Fibroblast of mammary gland (primary cell): ENCODE data around the gene ACER2.
"Not testable (repeated sequence)": the region's sequence is repeated elsewhere in the genome, so short reads cannot be mapped to it uniquely, and the experiment has no call there.

Experiments
- DNase-seq: peaks from one replicate; pipeline ENCODE4 v3.0.0-alpha.2; 2010; ENCODE audit warnings: low read depth
- H3K4me3 ChIP-seq: 2 replicates; pipeline ENCODE4 v1.5.1; 2011; ENCODE audit warnings: low read depth, mild to moderate bottlenecking, low read length, moderate library complexity; ENCODE audit not compliant: control insufficient read depth
- TF ChIP-seq, protein P1 (sequence below): conservative IDR thresholded peaks from 2 replicates; pipeline ENCODE4 v1.5.1; 2011; ENCODE audit warnings: low read depth, low read length, inconsistent platforms; ENCODE audit not compliant: control insufficient read depth, insufficient read depth

ACER2 gene

DNA sequence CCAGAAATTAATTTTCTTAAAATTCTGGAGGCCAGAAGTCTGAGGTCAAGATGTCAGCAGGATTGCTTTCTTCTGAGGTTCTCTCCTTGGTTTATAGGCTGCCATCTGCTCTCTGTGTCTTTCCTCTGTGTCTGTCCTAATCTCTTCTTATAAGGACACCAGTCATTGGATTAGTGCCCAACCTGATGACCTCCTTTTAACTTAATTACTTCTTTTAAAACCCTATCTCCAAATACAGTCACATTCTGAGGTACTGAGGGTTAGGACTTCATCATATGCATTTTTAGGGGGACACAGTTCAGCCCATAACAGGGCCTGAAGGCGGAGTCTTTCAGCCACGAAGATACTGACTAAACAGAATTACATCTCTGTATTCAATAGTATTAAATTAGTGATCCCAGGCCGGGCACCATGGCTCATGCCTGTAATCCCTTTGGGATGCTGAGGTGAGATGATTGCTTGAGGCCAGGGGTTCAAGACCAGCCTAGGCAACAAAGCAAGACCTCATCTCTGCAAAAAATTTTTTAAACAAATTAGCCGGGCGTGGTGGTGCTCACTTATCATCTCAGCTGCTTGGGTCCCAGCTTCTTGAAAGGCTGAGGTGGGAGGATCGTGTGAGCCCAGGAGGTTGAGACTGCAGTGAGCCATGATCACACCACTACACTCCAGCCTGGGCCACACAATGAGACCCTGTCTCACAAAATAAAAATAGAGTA lies 22.9 kb upstream of the ACER2 start:
- no peak overlapping the region for H3K4me3 ChIP-seq

DNA sequence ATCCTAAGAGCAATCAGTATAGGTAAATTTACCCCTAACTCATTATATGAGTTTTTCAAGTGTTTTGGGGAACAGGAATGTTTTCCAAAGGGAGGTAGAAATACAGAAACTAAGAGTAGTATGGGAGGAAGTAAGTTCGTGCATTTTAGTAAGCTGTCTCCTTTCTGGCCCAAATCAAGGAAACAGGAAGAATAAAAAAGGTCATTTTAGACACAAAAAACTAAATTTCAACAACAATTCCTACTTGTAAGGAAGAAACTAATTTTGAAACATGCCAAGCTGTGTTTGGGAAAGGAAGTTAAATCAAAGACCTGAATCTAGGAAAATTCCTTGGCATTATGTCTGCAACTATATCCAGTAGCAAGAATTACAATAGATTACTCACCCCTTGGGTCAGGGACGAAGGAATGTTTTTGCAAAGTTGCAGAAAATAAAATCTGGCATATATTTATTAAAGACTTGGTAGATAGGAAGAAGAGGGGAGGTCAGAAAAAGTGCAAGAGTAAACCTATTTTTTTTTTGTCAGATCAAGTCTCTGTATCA lies 22.2 kb upstream of the ACER2 start:
- no peak for DNase-seq
- no peak overlapping the region for H3K4me3 ChIP-seq
- TF ChIP-seq, protein P1, sequence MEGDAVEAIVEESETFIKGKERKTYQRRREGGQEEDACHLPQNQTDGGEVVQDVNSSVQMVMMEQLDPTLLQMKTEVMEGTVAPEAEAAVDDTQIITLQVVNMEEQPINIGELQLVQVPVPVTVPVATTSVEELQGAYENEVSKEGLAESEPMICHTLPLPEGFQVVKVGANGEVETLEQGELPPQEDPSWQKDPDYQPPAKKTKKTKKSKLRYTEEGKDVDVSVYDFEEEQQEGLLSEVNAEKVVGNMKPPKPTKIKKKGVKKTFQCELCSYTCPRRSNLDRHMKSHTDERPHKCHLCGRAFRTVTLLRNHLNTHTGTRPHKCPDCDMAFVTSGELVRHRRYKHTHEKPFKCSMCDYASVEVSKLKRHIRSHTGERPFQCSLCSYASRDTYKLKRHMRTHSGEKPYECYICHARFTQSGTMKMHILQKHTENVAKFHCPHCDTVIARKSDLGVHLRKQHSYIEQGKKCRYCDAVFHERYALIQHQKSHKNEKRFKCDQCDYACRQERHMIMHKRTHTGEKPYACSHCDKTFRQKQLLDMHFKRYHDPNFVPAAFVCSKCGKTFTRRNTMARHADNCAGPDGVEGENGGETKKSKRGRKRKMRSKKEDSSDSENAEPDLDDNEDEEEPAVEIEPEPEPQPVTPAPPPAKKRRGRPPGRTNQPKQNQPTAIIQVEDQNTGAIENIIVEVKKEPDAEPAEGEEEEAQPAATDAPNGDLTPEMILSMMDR, result no peak

More for the DNA sequence above, 22.9 kb upstream of the ACER2 start:
- TF ChIP-seq, protein P1, result no peak
- DNase-seq, result no peak

DNA sequence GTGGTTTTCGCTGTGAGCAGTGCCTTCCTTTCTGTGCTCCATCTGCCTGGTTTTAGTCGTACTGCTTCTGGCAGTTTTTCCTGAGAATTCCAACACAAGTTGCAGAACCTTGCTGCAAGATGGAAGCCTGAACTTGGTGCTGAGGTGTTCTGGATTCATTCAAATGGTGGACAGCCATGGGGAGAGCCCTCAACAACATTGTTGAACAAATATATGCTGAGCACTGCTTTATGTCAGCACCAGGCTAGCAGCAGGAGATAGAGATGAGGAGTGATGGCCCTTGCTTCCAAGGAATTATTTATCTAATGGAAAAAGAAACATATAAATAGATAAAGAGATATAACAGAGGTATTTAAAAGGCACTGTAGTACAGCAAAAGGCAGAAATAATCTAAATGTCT lies 21.5 kb upstream of the ACER2 start:
- TF ChIP-seq, protein P1, result no peak
- no peak for DNase-seq
- no peak overlapping the region for H3K4me3 ChIP-seq

DNA sequence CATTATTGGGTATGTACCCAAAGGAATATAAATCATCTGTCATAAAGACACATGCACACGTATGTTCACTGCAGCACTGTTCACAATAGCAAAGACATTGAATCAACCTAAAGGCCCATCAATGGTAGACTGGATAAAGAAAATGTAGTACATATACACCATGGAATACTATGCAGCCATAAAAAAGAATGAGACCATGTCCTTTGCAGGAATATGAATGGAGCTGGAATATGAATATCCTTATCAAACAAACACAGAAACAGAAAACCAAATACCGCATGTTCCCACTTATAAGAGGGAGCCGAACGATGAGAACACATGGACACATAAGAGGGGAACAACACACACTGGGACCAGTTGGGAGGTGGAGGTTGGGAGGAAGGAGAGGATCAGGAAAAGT lies 19.3 kb upstream of the ACER2 start:
- not testable (repeated sequence) for H3K4me3 ChIP-seq, DNase-seq

DNA sequence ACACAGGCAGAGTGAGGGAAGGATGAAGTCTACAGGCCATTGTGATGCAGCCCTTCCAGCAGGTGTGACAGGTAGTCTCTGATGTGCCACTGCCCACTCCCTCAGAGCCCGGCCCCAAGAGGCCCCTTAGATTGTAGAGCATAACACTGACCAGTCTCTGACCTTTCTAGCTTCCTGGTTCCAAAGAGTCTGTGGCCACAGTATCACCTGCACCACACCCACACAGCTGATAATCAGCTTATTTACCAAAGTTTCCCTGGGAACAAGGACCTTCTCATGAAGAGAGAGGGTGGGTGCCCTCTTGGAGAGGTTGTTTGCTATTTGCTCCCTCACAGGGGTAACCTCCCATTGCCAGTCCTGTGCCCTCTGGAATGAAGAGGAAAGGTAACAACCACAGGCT lies 11.0 kb upstream of the ACER2 start:
- TF ChIP-seq, protein P1, result no peak
- no peak overlapping the region for H3K4me3 ChIP-seq
- DNase-seq, result no peak

DNA sequence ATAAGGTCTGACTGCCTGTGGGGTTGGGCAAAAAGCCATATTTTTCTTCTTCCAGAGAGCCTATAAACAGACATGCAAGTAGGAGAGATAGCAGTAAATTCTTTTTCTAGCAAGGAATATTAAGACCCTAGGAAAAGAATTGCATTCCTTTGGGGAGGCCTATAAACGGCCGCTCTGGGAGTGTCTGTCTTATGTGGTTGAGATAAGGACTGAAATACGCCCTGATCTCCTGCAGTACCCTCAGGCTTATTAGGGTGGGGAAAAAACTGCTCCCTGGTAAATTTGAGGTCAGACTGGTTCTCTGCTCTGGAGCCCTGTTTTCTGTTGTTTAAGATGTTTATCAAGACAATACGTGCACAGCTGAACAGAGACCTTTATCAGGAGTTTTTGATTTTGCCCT lies 5.6 kb upstream of the ACER2 start:
- not testable (repeated sequence) for DNase-seq, H3K4me3 ChIP-seq

DNA sequence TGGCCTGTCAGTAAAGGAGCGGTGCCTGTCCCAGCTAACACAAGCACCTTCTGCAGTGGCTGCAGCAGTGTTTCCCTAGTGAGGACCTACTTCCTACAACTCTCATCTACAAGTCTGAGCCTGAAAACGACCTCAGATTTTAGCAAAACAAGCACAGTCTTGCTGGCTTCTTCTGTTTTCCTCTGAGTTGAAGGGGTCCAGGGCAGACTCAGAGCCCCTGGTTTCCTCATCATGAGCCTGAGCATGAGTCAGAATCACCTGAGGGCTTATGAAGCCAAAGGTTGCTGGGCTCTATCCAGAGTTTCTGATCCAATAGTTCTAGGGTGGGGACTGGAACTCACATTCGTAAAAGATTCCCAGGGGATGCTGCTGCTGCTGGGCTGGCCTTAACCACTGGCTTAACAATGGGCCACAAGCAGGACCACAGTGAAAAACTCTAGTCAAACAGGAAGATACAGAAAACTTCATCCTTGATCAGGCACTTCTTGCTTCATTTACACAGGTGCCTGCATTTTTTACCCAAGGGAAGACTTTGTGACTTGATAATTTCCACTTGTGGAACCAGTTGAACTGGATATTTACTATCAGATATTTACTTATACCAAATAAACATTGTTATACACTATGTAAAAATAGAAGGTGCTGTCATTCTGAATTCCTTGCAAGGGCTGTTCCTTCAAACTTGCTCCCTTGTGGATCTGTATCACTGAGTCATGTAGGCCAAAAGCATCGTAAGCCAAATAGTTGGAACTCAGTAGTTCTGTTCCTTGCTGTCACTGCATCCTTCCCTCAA lies 4.3 kb upstream of the ACER2 start:
- H3K4me3 ChIP-seq, result no peak overlapping the region
- TF ChIP-seq, protein P1, result no peak
- peak; percentile 14 for DNase-seq
